Choroid plexus epithelial cell (primary cell): ENCODE results near the gene CCDC88B.

Experiments
- DNase-seq: peaks from one replicate; pipeline ENCODE4 v3.0.0-alpha.2; 2010; ENCODE audit warnings: low read depth
- H3K4me3 ChIP-seq: 2 replicates; pipeline ENCODE4 v1.5.1; 2011; ENCODE audit warnings: low read depth, mild to moderate bottlenecking, control low read depth, low read length, moderate library complexity
- CTCF ChIP-seq: conservative IDR thresholded peaks from 2 replicates; pipeline ENCODE4 v1.5.1; 2011; ENCODE audit warnings: low read depth, mild to moderate bottlenecking, control low read depth, inconsistent platforms, low read length, moderate library complexity

Gene CCDC88B

GRCh38 chr11:64303109-64304031, 36.6 kb upstream of the CCDC88B start:
- no peak overlapping the region for H3K4me3 ChIP-seq
- no peak for DNase-seq
- no peak for TF ChIP-seq CTCF

DNA sequence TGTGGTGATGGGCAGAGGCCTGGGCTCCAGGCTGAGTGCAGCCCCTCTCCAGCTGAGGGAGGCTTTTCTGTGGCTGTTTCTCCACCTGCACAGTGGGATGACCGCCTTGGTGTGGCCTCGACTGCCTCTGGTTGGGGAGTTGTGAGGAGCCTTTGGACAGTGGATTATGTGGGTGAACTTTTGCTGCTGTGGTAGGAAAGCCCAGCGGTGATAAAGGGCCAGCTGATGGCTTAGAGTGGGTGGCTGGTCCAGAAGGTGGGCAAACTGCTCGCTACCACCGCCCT, 36.0 kb upstream of the CCDC88B start:
- H3K4me3 ChIP-seq, result peak overlapping the region; percentile 66
- no peak for DNase-seq
- no peak for TF ChIP-seq CTCF

GRCh38 chr11:64304316-64305072, 35.5 kb upstream of the CCDC88B start:
- peak overlapping the region; percentile 66 for H3K4me3 ChIP-seq
- peak; percentile 88 for TF ChIP-seq CTCF
- DNase-seq, result peak; percentile 92

- TF ChIP-seq CTCF, result no peak
- DNase-seq, result peak; percentile 98
- peak within 1 kb of the TSS; percentile 74 for H3K4me3 ChIP-seq
These were observed 34.8 kb upstream of the CCDC88B start, which contains the start of gene ESRRA for GRCh38 chr11:64305075-64305690. Gene ESRRA (plus strand): TSS chr11:64305524. CDS start chr11:64307180, 1,656 bp downstream.

DNA sequence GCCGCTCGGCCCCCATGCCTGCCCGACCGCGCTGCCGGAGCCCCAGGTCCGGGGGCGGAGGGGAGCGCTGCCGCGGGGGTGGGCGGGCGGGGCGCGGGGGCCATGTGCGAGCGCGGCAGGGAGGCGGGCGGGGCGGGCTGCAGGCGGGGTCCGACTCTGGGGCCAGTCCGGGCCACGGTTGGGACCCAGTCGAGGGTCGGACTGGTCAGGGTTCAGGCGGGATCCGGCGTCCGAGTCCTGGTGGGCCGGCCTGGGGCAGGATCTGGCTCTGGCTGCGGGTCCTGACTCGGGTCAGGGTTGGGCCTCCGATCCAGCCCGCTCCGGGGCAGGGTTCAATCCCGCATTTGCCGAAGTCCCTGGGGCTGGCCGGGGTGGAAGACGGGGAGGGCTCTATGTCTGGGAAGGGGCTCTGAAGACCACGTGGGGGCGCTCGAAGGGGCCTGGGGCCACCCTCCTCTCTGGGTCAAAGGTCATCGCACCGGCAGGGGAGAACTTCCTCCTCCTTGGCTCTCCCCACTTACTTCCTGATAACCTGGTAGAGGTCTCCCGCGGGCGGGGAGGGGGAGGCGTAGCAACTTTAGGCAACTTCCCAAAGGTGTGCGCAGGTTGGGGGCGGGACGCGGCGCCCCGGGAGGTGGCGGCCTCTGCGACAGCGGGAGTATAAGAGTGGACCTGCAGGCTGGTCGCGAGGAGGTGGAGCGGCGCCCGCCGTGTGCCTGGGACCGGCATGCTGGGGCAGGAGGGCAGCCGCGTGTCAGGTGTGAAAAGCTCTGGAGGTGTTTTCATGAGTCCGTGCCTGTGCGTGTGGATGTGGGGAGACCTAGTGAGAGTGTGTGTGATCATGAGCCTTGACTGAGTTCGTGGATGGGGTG, 34.1 kb upstream of the CCDC88B start:
- peak; percentile 36 for DNase-seq
- H3K4me3 ChIP-seq, result peak overlapping the region; percentile 74
- peak; percentile 31 for TF ChIP-seq CTCF

GRCh38 chr11:64306563-64306875, 33.5 kb upstream of the CCDC88B start:
- peak overlapping the region; percentile 74 for H3K4me3 ChIP-seq
- TF ChIP-seq CTCF, result no peak

More at GRCh38 chr11:64306563-64306875, 33.5 kb upstream of the CCDC88B start:
- DNase-seq, result no peak
